Activated gamma-delta T cell treated with anti-CD3 and anti-CD28 coated beads, Interleukin-2, amount 50 U/mL, for 16 hours (primary cell): ENCODE measurements around the gene DCST1.

Experiments
- DNase-seq: peaks from one replicate; pipeline ENCODE4 v3.0.0-alpha.2; 2020; ENCODE audit warnings: low read depth

Gene DCST1

GRCh38 chr1:155073377-155074242, 40.0 kb downstream of the DCST1 start:
- no peak for DNase-seq

GRCh38 chr1:155075535-155075934, 41.9 kb downstream of the DCST1 start:
- DNase-seq = no peak

DNA sequence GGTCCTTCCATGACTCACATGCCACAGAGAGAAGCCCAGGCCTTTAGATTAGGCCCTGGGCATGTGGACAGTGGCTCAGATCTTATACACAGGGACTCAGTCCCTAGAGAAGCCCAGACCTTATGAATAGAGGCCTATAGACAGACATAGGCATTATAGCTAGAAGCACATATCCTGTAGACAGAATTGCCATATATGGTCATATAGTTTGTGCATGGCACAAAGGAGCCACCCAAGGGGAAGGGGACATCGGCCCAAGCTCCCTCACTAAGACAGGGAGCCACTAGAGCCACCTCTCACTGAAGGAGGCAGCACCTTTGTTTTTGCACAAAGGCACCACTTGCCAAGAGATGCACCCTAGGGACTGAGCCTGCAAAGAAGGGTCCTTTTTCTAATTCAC, 42.7 kb downstream of the DCST1 start:
- DNase-seq = no peak

- no peak for DNase-seq
Measured at GRCh38 chr1:155077346-155077745, 43.7 kb downstream of the DCST1 start.

DNA sequence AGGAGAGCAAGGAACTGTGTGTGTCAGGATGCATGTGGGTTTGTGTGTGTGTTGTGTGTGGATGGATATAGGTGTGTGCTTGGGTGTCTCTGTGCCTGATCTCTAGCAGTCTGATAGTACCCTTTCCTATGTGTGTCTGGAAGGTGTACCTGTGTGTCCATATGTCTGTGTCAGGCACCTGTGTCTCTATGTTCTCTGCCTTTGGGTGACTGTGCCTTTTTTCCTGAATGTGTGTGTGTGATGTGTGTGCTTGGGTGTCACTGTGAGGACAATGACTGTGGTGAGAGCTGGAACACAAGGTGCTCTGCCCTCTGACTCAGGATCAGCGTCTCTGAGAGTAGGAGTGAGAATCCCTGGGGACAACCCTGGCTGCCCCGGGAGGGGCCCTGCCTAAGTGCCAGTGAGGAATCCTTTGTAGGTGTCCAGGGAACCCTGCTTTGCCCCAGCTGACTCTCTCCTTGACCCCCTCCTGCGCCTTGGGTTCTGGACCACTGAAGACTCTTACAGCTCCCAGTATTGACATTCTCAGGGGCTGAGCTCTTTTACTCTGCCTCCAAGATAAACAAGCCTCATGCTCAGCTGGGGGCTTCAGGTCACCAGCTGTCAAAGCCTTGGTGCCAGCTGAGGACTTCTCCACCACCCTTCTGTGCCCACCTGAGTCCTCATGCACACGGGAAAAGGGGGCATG, 44.3 kb downstream of the DCST1 start:
- no peak for DNase-seq

GRCh38 chr1:155078469-155079209, 45.0 kb downstream of the DCST1 start, which contains the start of gene EFNA3:
EFNA3 (plus strand) TSS chr1:155078837; CDS start chr1:155078942, 105 bp downstream.
- DNase-seq = no peak

GRCh38 chr1:155079210-155079486, 45.5 kb downstream of the DCST1 start:
- DNase-seq = no peak

GRCh38 chr1:155079487-155080311, 46.1 kb downstream of the DCST1 start:
- DNase-seq = no peak

DNA sequence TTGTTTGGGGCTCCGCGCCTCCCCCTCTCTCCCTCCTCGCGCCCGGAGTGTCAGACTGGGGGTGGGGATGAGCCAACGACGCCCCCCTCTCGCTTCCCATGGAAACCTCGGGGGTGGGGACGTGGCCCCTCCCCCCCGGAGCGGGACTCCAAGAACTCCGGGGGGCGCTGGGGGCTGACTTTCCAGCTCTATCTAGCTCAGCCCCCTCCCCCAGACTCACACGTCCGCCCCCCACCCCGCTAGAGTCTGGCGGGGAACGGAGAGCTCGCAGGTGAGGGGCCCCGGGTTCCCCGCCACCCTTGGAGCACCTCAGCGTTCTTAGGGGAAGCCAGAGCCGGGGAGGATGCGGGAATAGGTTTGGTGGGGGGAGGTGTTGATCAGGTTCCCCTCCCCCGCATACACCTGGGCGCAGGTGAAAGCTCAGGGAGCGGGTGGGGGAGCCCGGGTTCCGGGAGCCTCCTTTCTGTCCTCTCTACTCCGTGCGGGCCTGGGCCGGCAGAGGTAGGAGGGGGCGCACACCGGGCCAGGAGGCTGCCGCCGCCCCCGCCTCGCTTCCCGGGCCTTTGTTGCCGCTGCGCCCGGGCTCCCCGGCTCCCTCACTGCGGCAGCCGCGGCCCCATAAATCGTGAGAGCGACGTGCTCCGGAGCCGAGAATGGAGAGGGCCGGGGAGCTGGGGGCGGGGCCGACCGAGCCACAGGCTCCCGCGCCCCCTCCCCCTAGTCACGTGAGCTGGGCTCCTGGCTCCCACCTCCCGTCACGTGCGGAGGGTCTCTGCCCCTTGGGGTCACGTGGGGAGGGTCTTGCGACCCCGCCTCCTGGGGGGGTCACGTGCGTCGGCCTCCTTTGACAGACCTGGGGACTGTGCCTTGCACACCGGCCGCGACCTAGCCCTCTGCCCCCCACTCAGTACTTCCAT, 46.9 kb downstream of the DCST1 start:
- DNase-seq = no peak

- no peak for DNase-seq
Measured at GRCh38 chr1:155081472-155082300, 48.1 kb downstream of the DCST1 start.

GRCh38 chr1:155082301-155083051, 48.9 kb downstream of the DCST1 start:
- no peak for DNase-seq

- no peak for DNase-seq
Measured at GRCh38 chr1:155083052-155083541, 49.5 kb downstream of the DCST1 start.

DNA sequence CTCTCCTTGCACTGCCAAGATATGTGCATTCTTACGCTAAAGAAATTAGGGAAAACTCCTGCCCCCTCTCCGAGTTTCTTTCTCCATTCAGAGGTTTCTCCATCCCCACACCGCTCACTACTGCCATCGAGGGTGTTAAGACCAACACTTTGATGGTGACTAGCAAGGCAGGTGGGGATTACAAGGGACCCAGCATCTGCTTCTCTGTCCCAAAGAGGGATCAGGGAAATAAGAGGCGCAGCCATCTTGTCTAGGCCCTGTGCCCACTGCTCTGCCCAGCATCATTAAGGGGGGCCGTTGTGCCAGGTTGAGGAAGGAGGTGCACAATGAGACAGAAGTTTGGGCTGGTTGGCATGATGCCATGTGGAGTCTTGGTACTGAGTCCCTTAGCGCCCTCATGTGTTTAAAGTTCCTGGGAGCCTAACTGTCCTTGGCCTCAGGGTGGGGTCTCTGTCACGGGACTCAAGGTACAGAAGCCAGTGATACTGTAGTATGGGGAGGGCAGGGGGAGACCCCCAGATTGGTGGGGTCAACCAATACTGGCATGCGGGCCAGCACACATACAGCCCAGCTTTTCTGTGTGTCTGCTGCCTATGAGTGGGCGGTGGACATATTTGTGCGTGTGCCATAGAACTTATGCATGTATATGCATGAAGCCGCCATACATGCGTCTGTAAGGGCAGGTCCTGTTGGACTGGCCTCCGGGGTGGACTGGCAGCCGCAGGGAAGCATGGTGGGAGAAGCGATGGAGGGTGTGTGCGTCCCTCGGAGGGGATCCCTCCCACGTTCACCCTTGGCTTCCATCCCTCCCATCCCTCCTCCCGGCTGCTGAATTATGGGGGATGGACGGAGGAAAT, 50.5 kb downstream of the DCST1 start:
- no peak for DNase-seq

DNA sequence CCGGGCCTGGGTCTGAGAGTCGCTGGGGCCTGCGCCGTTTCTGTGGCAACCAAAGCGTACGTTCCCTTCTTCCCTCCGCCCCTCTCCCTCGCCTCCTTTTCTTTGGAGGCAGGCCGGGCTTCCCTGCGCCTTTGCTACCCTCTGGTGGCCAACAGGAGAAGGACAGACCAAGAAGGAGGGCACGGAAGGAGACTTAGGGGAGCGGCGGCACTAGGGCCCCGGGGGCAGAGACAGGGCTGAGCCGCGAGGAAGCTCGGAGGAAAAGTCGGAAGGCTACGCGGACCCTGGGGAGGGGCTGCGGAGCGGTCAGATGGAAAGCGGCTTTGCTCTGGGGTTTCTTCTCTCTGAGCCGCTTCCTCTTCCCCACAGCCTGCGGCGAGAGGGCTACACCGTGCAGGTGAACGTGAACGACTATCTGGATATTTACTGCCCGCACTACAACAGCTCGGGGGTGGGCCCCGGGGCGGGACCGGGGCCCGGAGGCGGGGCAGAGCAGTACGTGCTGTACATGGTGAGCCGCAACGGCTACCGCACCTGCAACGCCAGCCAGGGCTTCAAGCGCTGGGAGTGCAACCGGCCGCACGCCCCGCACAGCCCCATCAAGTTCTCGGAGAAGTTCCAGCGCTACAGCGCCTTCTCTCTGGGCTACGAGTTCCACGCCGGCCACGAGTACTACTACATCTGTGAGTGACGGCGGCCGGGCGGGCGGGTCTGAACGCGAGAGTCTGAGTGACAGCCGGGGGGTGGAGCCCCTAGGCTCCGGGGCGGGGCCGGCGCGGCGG, 51.3 kb downstream of the DCST1 start:
- peak; percentile 85 for DNase-seq

DNA sequence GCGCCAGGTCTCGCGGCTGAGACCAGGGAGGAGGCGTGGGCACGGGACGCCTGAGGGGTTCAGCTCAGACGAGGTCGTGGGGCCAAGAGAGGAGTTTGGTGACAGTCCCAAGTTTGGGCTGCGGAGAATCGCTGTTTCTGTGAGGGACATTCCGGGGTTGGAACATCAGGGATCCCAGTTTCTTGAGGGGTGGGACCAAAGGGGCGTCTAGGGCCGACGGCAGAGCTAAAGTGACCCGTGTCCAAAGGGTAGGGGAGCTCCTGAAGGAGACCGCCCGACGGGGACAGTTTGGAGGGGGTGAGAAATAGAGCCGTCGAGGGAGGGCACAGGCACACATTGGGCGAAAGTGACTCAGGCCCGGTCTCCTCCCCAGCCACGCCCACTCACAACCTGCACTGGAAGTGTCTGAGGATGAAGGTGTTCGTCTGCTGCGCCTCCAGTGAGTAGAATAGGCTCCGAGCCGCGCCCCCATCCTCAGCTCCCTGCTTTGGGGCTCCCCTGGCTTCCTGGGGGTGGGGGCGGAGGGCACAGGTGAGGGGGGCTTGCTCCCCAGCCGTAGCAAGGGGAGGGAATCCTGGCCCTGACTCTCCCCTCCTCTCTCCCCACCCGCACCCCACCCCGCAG, 52.0 kb downstream of the DCST1 start:
- DNase-seq = peak; percentile 69

DNA sequence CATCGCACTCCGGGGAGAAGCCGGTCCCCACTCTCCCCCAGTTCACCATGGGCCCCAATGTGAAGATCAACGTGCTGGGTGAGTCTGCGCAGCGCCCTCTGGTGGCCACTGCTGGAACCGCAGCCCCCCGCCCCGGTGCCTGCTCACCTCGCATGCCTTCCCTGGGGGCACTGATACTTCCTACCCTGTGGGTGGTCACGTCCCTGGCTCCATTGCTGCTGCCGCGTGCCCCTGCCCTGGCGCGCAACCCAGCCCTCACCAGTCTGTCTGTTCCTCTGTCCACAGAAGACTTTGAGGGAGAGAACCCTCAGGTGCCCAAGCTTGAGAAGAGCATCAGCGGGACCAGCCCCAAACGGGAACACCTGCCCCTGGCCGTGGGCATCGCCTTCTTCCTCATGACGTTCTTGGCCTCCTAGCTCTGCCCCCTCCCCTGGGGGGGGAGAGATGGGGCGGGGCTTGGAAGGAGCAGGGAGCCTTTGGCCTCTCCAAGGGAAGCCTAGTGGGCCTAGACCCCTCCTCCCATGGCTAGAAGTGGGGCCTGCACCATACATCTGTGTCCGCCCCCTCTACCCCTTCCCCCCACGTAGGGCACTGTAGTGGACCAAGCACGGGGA, 52.6 kb downstream of the DCST1 start:
- peak; percentile 74 for DNase-seq
